HG02938 (cell line): ENCODE results near the gene NKAIN2.
"Not testable (repeated sequence)": the region's sequence is repeated elsewhere in the genome, so short reads cannot be mapped to it uniquely, and the experiment has no call there.

Experiments
- ATAC-seq: cut with Tn5 transposase; IDR thresholded peaks from one replicate; pipeline ENCODE4 v1.9.1; 2021; ENCODE audit warnings: mild to moderate bottlenecking, moderate library complexity; ENCODE audit not compliant: unreplicated experiment

Gene NKAIN2

GRCh38 chr6:123956492-123957139 is 153.0 kb downstream of the NKAIN2 start:
- no peak for ATAC-seq

DNA sequence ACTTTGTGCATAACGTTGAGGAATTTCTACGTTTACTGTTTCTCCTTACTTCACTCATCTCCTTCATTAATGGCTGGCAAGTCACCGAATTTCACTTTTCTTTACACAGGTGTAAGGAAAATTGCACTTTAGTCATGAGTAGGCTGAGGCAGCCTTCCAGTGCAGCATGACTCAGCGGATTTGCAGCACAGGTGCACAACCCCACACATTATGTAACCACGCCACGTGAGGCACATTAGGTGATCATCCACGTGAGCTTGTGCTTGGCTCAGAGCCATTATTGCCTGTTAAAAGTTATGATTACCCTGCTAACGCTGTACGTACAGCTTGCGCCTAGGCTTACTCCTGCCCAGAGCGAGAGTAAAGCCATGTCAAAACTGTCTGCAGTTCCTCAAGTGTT is 158.8 kb downstream of the NKAIN2 start:
- ATAC-seq: no peak

- ATAC-seq: no peak
Observed at GRCh38 chr6:123965894-123966293, 162.2 kb downstream of the NKAIN2 start.

DNA sequence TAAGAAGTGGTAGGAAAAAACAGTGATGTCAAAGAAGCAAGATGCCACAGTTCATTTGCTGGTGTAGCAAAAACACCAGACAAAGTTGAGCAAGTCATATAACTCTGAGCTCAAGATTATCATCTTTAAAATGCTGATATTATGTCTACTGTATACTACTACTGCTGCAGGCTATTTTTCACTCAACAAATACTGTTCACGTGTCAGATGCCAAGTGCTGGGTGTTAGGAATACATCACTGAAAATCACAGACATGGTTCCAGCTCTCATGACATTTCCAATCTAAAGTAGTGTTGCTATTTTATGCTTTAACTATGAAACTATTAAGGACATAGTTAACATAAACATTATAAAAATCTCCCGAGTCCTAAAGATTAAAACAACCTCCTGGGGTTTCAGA is 163.0 kb downstream of the NKAIN2 start:
- ATAC-seq: no peak

DNA sequence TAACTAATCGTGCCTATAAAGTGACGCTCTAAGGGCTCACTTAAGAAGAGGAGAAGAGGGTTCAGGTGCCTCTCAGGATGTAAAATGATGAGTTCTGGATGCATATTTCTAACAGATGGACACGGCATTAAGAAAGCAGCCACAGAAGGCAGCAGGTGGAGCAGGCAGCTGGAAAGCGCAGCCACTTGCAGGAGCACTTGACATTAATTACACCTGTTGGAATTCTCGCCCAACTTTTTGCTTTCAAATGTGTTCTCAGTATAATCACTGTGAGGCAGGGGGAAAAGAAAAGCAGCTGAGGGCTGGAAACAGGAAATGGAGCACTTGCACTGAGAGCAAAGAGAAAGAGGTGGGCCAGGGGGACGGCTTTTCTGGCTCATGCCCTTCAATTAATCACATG is 164.2 kb downstream of the NKAIN2 start:
- no peak for ATAC-seq

- ATAC-seq: no peak
Observed at GRCh38 chr6:123972600-123973294, 169.1 kb downstream of the NKAIN2 start.

- ATAC-seq: no peak
Observed at GRCh38 chr6:123980311-123980710, 176.6 kb downstream of the NKAIN2 start.

DNA sequence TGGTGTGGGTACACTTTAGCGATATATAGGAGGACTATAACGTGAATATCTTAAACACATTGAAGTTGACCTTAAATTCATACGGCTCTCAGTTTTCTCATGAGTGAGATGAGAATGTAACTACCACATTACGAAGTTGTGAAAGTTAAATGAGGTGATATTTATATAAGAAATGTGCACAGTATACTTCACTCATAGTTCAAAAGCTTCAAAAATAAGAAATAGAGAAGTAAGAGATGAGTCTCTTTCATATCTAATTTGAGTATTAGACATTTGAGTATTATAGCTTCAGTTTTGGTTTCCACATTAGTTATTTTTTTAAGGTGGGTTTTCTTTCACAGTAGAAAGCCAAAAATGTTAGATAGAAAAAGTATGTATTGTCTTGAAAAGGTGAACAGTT is 183.3 kb downstream of the NKAIN2 start:
- peak; percentile 73 for ATAC-seq

DNA sequence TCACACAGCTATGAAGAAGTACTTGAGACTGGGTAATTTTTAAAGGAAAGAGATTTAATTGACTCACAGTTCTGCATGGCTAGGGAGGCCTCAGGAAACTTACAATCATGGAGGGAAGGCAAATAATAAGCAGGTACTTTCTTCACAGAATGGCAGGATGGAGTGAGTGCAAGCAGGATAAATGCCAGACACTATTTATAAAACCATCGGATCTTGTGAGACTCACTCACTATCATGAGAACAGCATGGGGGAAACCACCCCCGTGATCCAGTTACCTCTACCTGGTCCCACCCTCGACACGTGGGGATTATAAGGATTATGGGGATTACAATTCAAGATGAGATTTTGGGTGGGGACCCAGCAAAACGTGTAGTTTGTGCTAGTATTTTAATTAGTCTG is 186.3 kb downstream of the NKAIN2 start:
- ATAC-seq: not testable (repeated sequence)

DNA sequence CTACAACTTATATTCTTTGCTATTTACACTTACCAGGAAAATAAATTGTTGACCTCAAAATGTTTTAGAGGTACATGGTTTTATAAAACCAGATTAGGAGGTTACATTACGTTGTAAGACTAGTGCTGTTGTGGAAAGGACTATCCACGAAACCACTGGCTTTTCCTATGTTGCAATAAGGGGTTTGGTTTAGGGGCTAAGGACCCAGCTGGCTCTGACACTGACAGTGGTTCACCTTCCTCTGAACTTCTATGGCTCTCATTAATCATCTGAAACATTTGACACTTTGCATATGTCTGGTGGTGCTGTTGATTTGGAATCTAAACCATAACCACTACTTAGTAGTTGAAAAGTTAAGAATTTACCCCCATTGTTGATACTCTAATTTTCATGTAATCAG is 186.7 kb downstream of the NKAIN2 start:
- no peak for ATAC-seq

GRCh38 chr6:123994168-123994567 is 190.5 kb downstream of the NKAIN2 start:
- ATAC-seq: no peak

DNA sequence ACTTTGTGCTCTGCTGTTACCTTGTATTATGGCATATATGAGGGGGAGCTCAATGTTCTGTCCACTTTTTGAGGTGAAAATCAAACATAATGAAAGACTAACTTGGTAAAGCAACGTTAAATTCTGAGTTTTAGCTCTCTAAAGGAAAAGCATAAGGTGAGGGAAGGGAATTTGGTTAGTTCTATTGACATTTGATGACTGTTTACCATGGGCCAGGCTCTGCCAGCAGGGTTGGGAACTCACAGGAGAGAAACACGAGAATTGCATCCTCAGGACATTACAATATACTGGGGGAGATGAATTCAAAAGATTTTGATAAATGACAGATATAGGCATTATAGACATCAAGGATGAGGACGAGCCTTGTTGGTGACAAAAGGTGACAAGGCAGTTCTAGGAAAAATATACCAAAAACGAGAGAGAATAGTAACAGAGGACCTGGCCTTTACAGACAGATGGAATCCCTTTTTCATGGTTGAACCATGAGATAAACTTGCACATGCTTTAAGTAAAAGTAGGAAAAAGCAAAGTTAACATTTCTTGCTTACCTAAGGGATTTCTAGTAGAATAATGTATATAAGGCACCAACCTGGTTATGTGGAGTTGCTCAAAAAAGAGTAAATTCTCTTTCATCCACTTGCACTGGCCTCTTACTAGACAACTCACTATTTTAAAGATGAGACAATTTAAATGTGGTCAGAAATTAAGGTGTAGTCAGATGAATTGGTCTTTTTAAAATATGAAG is 191.4 kb downstream of the NKAIN2 start:
- ATAC-seq: no peak

DNA sequence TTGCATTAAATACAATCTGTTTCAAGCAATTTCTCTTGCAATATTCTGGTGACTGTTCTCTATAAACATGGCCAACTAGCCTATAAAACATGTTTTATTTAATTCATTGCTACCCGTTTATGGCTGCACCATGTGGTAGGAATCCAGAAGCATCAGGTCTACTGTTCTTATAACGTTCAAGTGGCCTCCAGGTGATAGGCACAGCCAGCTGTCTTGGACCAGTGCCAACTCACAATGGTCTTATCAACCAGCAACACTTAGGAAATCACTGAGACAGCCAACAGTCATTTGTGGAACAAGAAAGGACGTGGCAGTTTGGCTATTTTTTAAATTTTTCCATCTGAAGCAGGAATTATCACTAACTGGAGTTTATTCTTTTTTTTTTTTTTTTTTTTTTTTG is 193.6 kb downstream of the NKAIN2 start:
- no peak for ATAC-seq

GRCh38 chr6:124002377-124003081 is 198.9 kb downstream of the NKAIN2 start:
- no peak for ATAC-seq

DNA sequence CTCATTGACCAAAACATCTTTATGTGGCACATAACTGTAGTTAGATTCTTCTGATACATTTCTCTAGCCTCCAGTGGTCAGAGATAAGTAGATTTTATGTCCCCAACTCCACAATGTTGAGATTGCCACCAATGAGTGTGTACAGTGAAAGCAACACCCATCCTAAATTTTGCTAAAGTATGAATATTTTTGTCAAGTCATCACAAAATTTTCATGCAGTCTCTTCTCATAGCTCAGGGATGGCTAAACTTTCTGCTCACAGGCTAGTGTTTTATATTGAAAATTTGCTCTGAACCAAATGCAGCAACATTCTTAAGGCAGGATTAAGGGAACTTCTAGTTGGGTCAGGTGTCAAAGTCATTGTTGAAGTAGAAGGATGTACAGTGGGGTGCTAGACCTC is 203.6 kb downstream of the NKAIN2 start:
- ATAC-seq: no peak

DNA sequence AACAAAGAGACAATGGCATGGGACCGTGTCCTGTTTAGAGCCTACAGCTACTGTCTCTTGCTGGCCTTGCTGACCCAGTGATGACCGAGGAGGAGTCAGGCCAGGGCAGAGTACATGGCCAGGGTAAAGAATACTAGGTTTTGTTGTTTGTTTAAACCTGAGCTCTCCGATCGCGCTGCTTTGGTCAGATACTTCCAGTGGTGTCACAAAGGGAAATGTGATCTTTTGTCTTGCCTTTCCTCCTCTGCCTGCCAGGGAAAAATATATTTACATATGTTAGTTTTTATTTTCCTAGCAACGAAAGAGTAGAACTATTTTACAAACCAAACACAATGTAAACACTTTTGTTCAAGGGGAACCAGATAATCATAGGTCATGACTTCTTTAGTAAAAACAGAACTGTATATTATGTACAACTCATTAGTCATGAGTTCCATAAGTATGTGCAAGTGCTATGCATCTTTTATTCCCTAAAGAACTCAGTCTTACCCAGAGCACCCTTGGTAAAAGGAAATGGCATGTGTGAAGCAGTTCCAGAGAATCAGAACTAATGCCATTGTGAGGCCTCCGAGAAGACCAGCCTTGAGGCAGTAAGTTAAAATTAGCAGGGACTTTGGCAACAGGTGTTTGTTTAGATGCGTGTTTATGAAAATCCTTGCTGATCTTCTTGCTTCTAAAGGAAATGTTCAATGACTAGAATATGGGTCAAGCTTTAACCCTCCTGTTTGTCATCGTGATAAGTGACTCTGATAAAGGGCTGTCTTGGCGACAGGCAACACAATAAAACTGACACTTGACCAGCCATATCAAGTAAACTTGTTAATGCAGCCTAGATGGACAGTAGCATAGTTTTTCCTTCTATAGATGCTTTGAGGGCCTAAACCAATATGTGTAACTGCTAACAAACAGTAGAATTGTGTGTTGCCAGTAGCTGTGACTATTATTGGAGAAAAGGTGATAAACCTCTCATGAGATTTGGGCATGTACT is 204.6 kb downstream of the NKAIN2 start:
- no peak for ATAC-seq

DNA sequence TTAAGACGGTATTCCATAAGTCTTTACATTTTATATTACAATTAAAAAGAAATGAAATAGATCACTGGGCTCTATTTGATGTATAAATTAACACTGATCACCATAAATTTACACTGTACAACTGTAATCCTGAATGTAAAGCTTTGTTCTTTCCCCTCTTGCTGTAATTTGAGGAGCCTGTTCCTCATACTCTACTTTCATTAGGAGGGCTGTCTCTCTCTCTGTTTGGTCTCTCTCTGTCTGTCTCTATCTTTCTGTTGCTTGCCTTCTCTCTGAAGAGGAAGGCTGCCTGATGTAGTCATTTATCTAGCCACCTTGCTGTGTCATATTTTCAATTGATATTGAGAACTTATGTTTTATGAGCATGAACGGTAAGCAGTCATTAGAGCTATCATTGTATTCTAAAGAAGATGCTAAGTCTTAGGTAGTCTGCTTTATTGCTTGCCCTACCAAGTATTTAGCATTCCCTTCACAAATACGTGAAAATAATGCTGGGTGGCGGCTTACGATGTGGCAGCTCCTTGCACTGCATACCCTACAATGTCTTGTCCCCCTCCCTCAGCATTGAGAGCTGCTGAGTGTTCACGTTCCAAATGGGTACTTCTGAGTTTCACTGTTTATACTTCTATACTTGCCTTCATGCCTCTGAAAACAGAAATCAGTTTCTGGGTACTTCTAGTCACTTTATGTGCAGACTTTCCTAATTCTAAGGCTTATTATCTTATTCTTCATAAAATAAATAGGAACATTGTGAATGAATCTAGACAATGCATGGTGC is 205.5 kb downstream of the NKAIN2 start:
- no peak for ATAC-seq

DNA sequence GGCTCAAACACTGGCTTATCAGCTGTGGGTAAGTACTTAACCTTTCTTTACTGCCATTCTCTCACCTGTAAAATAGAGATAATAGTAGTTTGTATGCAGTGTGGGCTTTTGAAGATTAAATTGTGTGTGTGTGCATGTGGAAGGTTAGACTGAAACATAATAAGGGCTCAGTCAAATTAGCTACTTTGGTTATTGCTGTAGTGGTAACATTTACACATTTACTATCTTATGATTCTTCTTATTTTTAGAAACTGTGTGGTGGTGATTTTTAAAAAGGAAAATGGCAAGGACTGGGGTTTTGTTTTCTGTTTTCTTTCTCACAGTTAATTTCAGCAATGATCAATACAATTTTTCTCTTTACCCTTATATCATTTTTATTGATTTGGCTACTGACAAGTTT is 206.9 kb downstream of the NKAIN2 start:
- ATAC-seq: no peak

- ATAC-seq: no peak
Observed at GRCh38 chr6:124011180-124011579, 207.5 kb downstream of the NKAIN2 start.
